SU-DHL-6 (cell line): ENCODE measurements around the gene C1D.

Experiments
- H2AFZ ChIP-seq: fragments of 200-600 bp; sonication (generic); 2 replicates; pipeline ENCODE4 v1.6.1; 2014; ENCODE audit warnings: low read depth, mild to moderate bottlenecking, moderate library complexity, mixed read lengths, antibody characterized with exemption, low read length; ENCODE audit not compliant: severe bottlenecking
- H3F3A ChIP-seq: fragments of 200-600 bp; shearing (Covaris generic); 2 replicates; pipeline ENCODE4 v1.6.0; 2016; ENCODE audit warnings: antibody characterized with exemption, mild to moderate bottlenecking; ENCODE audit not compliant: insufficient read depth
- H3K27ac ChIP-seq: fragments of 200-600 bp; sonication (generic); 2 replicates; pipeline ENCODE4 v1.5.1; 2016; ENCODE audit warnings: low read depth, mild to moderate bottlenecking, low read length, moderate library complexity, mixed read lengths
- H3K27me3 ChIP-seq: fragments of 200-600 bp; sonication (generic), shearing (Covaris generic); 2 replicates; pipeline ENCODE4 v1.6.0; 2014; ENCODE audit warnings: mild to moderate bottlenecking, low read length
- H3K36me3 ChIP-seq: fragments of 200-600 bp; sonication (generic); 2 replicates; pipeline ENCODE4 v1.6.1; 2014; ENCODE audit warnings: mild to moderate bottlenecking, low read length, mixed read lengths
- H3K4me2 ChIP-seq: fragments of 300-600, 200-600 bp; shearing (Covaris generic), sonication (generic); 2 replicates; pipeline ENCODE4 v1.6.0; 2014; ENCODE audit warnings: low read length, low read depth, mild to moderate bottlenecking; ENCODE audit not compliant: poor library complexity, severe bottlenecking
- H3K4me3 ChIP-seq: fragments of 200-600 bp; sonication (generic); 2 replicates; pipeline ENCODE4 v1.5.1; 2014; ENCODE audit warnings: antibody characterized with exemption, low read length, mild to moderate bottlenecking, mixed read lengths; ENCODE audit not compliant: insufficient read depth, poor library complexity, severe bottlenecking
- H3K79me2 ChIP-seq: fragments of 200-600 bp; sonication (generic); 2 replicates; pipeline ENCODE4 v1.6.1; 2014; ENCODE audit warnings: mild to moderate bottlenecking, low read length, moderate library complexity; ENCODE audit not compliant: insufficient read depth
- H3K9ac ChIP-seq: fragments of 200-600 bp; sonication (generic); 2 replicates; pipeline ENCODE4 v1.7.0; 2014; ENCODE audit warnings: mild to moderate bottlenecking, low read length
- H3K9me2 ChIP-seq: fragments of 200-600 bp; sonication (generic); replicated peaks from 2 replicates; pipeline ENCODE4 v1.6.1; 2014; ENCODE audit warnings: low read length; ENCODE audit not compliant: insufficient read depth
- H3K9me3 ChIP-seq: fragments of 200-600 bp; sonication (generic); 2 replicates; pipeline ENCODE4 v1.6.1; 2014; ENCODE audit warnings: low read length, mixed read lengths; ENCODE audit not compliant: insufficient read depth
- H4K20me1 ChIP-seq: fragments of 200-600 bp; sonication (generic); 2 replicates; pipeline ENCODE4 v1.6.1; 2014; ENCODE audit warnings: low read depth, mild to moderate bottlenecking, antibody characterized with exemption, low read length, moderate library complexity, mixed read lengths
- CTCF ChIP-seq: fragments of 200-600 bp; sonication (generic); IDR thresholded peaks from one replicate; pipeline ENCODE4 v1.5.1; 2017; ENCODE audit warnings: antibody characterized with exemption, mild to moderate bottlenecking, low read length, moderate library complexity; ENCODE audit not compliant: insufficient read depth, poor library complexity, severe bottlenecking
- EZH2phosphoT487 ChIP-seq: fragments of 200-600 bp; sonication (generic), shearing (Covaris generic); conservative IDR thresholded peaks from 2 replicates; pipeline ENCODE4 v1.6.1; 2018; ENCODE audit warnings: mild to moderate bottlenecking, antibody characterized with exemption, low read length, moderate library complexity, mixed read lengths

The C1D gene

GRCh38 chr2:68059784-68060525, 2.8 kb downstream of the C1D start:
- TF ChIP-seq CTCF (no peak), EZH2phosphoT487 (no peak)
- H3K4me2 ChIP-seq = no peak overlapping the region
- H3K36me3 ChIP-seq = no peaks in the 10 kb centered on the region
- no peaks in the 10 kb centered on the region for H3K27me3 ChIP-seq
- H3K27ac ChIP-seq = no peak overlapping the region
- H3K9me2 ChIP-seq = no peaks in the 10 kb centered on the region
- peaks cover 76% of the 10 kb centered on the region for H3K79me2 ChIP-seq
- no peak overlapping the region for H3K9ac ChIP-seq
- H3K9me3 ChIP-seq = no peaks in the 10 kb centered on the region
- H3K4me3 ChIP-seq = no peak overlapping the region
- H3F3A ChIP-seq = no peaks in the 10 kb centered on the region
- peaks cover 11% of the 10 kb centered on the region for H4K20me1 ChIP-seq
- no peak overlapping the region for H2AFZ ChIP-seq

DNA sequence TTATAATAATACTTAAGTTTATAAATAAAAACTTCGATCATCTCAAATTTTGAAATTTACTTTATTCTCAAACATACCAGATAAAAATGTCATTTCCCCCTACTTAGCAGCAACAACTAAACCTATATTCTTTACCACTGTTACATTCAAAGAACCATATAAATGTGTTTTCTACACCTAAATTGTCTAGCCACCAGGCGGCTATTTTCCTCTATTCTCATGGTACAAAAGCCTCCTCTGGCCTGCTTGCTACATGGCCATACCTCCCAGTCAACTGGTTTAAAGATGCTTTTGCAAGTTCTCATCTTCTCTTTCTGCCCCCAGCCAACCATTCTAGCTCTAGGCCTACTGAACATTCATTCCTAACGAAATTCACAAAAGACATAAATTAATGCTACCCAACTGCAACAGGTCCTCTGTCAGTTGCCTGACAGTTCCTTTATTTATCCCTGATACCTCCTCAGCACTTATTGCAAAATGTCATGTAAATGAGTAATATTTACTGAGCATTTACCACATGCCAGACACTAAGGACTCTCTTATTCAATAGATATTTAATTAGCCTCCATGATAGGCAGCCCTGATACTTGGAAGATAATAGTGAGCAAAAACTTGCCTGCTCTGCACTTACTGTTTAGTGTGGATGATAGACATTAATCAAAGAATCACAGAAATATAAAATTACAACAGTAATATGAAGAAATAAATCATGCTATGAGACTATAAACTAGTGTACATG, 5.0 kb downstream of the C1D start:
- Histone ChIP-seq H3K4me3 (no peak overlapping the region), H4K20me1 (peaks cover 13% of the 10 kb centered on the region), H3K9me2 (no peaks in the 10 kb centered on the region), H3F3A (no peaks in the 10 kb centered on the region), H3K36me3 (no peaks in the 10 kb centered on the region), H3K9ac (no peak overlapping the region), H3K27ac (no peak overlapping the region), H3K9me3 (no peaks in the 10 kb centered on the region), H3K79me2 (peaks cover 98% of the 10 kb centered on the region), H2AFZ (no peak overlapping the region), H3K27me3 (no peaks in the 10 kb centered on the region), H3K4me2 (no peak overlapping the region)
- TF ChIP-seq EZH2phosphoT487 (no peak), CTCF (no peak)

DNA sequence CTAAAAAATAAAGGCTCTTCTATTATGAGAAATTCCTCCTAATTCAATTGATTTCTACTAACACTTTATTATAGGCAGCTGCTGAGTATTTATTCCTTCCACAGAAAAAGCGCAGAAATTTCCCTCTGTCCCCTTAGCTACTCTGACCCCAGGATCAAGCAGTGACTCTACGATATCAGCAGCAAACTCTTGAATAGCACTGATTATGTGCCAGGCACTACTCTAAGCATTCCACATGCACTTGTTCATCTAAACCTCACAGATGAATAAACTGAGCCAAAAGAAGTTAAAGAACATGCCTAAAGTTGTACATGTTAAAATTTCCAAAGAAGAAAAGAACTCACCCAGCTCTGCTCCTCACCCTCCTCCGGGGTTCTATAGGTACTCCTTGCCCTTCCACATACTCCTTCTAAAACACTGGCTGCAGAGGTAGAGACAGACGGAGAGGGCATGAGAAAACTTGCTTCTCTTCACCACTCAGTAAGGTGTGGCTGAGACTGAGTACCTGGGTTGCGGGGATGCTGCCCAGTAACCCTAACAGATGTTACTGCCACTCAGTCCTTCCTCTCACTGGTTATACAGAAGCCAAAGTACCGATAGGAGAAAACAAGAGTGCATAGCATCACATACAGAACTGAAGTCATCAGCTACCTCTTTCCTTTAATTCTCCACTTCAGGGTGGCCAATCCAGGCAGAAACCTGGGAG, 9.9 kb downstream of the C1D start:
- H2AFZ ChIP-seq = no peak overlapping the region
- H3K27ac ChIP-seq = no peak overlapping the region
- H4K20me1 ChIP-seq = peaks cover 29% of the 10 kb centered on the region
- no peak overlapping the region for H3K9ac ChIP-seq
- H3F3A ChIP-seq = no peaks in the 10 kb centered on the region
- no peak overlapping the region for H3K4me2 ChIP-seq
- H3K36me3 ChIP-seq = no peaks in the 10 kb centered on the region
- no peaks in the 10 kb centered on the region for H3K9me3 ChIP-seq
- no peaks in the 10 kb centered on the region for H3K9me2 ChIP-seq
- no peaks in the 10 kb centered on the region for H3K27me3 ChIP-seq
- H3K4me3 ChIP-seq = no peak overlapping the region
- TF ChIP-seq CTCF = no peak
- TF ChIP-seq EZH2phosphoT487 = no peak
- H3K79me2 ChIP-seq = peaks cover 98% of the 10 kb centered on the region
